GM03348 (cell line): Measurements from ENCODE around the gene AIG1.
"Not testable (repeated sequence)": the region's sequence is repeated elsewhere in the genome, so short reads cannot be mapped to it uniquely, and the experiment has no call there.

ENCODE experiments used
- DNase-seq: peaks from one replicate; pipeline ENCODE4 v3.0.0; 2012; ENCODE audit warnings: low spot score

The AIG1 gene

GRCh38 chr6:143329323-143329722, 268.6 kb downstream of the AIG1 start:
- no peak for DNase-seq

DNA sequence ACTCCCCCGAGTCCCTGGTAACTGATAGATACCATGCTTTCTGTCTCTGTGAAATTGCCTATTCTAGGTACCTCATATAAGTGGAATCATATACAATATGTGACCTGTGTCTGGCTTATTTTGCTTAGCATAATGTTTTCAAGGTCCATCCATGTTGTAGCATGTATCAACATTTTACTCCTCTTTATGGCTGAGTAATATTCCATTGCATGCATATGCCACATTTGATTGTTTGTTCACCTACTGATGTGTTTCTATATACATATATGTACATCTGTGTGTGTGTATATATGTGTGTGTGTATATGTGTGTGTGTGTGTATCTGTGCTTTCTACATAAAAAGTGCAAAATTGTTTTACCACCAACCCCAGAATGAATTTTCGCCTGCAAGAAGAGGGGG, 270.7 kb downstream of the AIG1 start:
- DNase-seq: no peak

DNA sequence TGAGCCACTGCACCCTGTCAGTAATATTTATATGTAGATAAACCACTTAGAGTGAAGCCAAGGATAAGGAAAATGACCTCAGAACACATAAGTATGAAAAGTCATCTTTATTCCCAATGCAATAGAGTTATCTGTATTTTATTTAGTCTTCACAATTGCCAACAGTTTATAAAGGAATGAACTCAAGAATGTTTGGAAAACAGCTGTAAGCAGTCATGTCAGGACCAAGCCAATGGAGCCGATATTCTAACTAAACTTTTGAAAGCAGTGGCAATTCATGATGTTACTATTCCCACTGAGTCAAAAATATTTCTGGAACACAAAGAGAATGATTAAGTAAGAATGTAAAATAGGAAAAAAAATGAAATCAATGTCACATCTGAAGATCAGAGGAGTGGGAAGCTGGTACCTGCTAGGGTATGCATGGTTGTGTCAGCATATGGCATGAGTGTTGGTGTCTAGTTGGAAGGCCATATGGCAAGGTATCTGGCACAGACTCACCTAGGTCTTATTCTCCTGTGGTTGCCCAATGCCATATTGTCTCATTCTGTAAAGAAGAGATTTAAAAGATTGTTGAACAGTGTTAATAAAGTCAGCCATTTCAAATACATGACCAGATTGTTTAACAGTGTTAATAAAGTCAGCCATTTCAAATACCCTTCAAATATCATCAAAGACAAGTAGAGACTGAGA, 271.6 kb downstream of the AIG1 start:
- DNase-seq: no peak

DNA sequence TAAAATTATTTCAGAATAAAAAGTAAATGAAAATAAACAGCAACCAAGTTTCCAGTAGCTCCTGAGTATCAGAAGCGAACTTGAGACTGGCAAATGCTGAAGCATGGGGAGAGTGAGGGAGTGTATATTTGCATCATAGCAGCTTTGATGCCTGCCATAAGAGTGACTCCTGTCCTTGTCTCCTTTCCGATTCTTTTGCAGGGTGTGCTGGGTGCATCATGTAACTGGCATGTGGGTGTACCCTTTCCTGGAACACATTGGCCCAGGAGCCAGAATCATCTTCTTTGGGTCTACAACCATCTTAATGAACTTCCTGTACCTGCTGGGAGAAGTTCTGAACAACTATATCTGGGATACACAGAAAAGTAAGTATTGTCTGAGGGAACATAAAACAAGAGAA, 272.4 kb downstream of the AIG1 start:
- no peak for DNase-seq

- no peak for DNase-seq
Observed at GRCh38 chr6:143333749-143334520, 273.2 kb downstream of the AIG1 start.

DNA sequence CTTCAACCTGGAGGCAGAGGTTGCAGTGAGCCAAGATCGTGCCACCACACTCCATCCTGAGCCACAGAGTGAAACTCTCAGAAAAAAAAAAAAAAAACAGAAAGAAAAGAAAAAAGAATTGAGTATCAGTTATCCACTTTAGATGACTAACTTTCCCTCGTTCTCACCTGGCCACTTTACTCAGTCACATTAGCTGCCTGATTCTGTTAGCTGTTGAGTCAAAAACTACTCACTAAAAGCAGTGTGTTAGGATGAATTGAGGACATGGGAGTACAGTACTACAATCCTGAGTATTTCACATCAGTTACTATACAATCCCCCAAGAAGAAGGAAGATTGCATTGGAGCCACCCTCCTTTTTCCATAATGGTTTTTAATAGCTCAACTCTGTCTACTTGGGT, 275.2 kb downstream of the AIG1 start:
- no peak for DNase-seq

DNA sequence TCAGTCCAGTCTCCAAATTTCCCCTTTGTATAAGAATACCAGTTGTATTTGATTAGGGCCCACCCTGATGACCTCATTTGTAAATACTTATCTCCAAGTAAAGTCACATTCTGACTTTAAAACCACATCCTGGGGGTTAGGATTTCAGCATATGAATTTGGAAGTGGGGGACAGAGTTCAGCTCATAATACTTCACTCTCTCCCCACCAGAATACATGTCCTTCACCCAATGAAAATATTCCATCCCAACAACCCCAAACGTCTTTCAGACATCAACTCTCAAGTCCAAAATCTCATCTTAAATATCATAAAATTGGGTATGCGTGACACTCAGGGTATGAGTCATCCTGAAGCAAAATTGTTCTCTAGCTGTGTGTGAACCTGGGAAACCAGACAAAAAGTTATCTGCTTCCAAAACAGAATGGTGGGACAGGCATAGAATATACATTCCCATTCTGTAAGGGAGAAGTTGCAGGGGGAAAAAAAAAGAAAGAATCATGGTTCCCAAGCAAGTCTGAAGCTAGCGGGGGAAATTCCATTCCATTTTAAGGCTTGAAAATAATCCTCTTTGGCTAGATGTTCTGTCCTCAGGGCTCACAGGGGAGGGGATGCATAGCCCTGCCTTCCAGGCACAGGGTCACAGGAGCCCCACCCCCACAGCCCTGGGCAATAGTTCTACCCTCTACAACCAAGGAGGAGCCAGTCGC, 275.9 kb downstream of the AIG1 start:
- DNase-seq: no peak

DNA sequence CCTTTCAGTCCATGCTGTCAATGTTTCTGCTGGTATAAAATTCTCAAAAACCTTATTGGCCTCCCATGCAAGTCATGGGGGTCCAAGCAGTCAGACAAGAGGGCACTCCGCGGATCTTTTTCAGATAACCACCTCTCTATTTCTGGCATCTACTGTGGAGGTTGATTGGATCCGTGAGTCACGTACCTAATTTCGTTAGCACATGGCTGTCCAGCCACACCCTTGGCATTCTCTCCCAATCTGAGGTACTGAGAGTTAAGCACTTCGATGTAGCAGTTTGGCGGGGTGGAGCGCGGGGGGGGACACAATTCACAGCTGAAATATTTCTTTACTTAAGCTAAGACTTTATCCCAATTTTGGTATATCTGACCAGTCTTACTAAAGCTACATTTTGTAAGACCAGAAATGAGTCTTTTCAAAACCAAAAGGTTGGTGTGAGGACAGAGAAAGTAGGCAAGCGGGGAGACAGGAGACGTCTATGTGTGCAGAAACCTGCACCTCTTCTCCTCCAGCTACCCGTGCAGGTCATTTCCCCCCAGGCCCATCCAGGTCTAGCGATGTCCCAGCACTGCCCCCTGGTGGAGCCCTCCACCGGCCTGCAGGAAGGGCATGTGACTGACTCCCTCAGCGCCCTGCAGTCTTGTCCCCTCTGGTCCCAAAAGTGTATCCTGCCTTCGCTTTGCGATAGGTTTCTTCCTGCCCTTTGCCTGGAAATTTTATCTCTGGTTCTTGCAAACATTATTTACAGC, 276.7 kb downstream of the AIG1 start:
- DNase-seq: no peak

GRCh38 chr6:143339223-143339622, 278.5 kb downstream of the AIG1 start:
- DNase-seq: no peak

DNA sequence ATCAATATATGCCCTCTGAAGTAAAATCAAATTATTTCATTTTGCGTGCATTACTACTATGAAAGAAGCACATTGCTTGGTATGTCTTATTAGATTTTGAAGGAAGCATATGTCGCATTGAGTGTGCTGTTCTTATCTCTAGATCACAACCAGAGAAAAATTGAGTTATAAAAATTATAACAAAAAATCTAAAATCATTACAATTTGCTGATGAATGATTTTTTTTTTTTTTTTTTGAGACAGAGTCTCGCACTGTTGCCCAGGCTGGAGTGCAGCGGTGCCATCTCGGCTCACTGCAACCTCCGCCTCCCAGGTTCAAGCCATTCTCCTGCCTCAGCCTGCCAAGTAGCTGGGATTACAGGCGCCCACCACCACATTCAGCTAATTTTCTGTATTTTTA, 284.8 kb downstream of the AIG1 start:
- not testable (repeated sequence) for DNase-seq

DNA sequence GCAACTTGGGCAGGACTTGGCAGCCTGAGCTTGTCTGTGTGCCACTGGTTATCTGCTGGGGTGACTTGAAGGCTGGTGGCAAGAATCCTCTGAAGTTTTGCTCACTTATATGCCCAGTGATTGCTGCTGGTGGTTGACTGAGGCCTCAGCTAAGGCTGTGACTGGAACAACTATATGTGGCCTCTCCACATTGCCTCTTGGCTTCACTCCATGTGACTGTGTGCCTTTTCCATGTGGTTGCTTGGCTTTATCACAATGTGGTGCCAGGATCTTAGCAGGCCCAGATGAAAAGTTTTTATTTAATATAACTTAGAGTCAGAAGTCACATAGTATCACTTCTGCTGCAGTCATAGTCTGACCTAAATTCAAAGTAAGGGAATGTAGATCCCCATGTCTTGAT, 285.3 kb downstream of the AIG1 start:
- DNase-seq: no peak

- no peak for DNase-seq
Observed at GRCh38 chr6:143348531-143348930, 287.8 kb downstream of the AIG1 start.

GRCh38 chr6:143349530-143349929, 288.8 kb downstream of the AIG1 start:
- no peak for DNase-seq

DNA sequence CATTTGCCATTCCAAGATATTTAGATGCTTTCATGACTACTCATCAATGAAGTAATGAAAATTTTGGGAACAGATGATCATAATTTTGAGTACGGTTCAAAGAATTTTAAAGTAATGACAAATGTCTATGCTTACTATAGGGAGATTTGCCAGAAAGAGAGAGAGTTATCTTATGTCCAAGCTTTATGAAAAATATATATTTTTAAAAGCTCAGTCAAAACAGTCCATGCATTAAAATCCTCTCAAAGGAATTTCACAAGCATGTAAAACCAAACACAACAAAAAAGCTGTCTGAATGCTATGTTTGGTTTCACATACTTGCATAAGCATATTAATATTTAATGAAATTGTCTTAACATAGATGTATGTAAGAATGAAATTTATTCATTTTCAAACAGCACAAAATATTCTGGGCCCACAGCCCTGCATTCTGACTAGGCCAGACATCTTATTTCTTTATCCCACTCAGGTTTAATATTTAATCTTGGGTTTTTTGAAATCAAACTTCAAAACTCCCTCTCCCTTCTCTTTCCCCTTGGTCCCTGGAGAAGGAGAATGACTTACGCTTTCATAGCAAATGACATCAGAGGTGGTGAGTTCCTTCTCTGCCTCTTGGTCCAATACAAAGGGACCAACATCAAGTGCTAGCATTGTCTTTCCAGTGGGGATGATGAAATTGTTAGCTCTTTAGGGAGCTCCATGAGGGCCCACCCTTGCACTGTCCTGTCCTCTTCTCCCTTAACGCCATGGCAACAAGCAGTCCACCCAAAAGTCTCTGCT, 295.6 kb downstream of the AIG1 start:
- no peak for DNase-seq

GRCh38 chr6:143357152-143357551, 296.5 kb downstream of the AIG1 start:
- DNase-seq: no peak

DNA sequence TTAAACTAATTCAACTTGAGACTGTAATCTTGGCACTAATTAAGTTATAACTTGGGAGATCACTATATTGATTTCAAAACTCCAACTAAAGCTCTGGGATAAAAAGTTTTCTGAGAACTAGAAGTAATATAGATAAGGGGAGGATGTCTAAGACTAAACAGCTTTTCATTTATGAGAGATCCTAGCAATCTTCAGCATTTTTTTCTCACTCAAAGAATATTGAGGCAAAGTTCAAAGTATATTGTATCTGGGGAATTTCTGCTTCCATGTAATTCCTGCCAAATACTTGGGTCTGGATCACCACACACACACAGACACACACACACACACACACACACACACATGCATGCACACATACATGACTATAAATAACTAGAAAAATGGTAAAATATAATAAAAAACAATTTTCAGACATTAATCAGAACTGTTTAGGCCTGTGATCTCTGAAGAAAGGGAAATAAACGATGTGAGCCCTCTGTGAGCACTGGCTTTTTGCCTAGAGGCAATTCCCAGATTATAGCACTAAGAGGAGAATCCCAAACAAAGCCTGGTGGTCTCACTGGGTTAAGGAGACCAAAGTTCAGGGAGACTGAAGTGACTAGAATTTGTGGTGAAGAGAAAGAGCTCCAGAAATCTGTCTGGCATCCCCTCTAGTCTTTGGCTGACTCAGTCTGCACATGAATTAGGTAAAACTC, 297.0 kb downstream of the AIG1 start:
- no peak for DNase-seq

- no peak for DNase-seq
Observed at GRCh38 chr6:143361536-143362191, 301.0 kb downstream of the AIG1 start.

DNA sequence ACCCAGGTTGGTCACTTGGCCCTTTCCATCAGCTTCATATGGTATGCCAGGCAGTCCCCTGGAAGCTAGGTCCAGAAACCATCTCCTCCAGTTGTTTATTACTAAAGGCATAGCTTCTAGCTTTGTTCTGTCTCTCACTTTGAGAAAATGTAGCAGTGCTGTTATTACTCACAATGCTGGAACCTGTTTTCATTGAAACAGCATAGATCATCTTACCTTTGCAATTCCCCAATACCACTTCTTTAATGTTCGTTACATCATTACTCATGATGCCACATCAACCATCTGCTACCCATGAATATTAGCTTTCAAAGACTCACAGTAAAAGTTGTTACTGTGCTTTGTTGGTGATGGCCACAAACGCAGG, 301.5 kb downstream of the AIG1 start:
- no peak for DNase-seq

DNA sequence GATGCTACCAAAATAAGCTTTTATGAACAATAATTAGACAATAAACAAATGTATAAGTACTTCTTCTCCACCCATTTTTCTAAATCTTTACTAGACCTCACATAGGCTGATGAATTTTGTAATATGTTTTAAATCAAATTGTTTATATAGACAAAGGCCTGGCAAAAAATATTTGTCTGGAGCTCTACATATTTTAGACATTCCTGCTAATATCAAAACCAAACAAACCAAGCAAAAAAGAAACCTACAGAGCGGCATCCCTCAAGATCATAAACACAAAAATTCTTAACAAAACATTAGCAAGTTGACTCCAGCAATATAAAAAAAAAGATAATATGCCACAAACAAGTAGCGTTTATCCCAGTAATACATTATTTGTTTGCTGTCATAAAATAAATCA, 302.6 kb downstream of the AIG1 start:
- DNase-seq: no peak

GRCh38 chr6:143368426-143368825, 307.7 kb downstream of the AIG1 start:
- no peak for DNase-seq

DNA sequence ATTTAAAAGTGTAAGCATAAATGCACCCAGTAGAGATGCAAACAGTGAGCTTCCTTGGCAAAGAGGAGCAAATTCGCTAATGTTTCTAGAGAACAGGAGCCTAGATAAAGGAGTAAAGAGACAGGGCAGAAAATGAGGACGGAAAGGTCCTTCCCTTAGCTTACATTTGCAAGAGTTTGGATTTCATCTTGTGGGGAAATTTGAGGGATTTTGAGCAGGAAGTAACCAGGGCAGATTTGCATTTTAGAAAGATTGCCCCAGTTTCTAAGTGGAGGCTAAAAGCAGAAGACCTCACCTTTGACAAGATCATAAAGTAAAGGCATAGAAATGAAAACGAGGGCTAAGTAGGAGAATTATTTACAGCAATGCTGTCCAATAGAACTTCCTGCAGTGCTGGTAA, 309.3 kb downstream of the AIG1 start:
- DNase-seq: no peak
